Ureter (tissue), 1 donor: ENCODE results near the gene COL4A5. TPM values are rescaled to one million over a fixed set of nuclear protein-coding genes. Genes with fewer than 3 reads are reported as not detected.

ENCODE experiments used
- total RNA-seq: library from RNA; stranded (reverse); gene quantifications from one replicate; pipeline ENCODE4 v1.2.4, GENCODE V29; 2023
- donor health status: DM: yes; HTN: yes; CAD: no.

The COL4A5 gene
- total RNA-seq, 1 donor from 2014 or later = 94.6 TPM

Other genes with a start within 250 kb of the COL4A5 start
- 16.1 TPM for gene COL4A6, start 1.4 kb upstream of the COL4A5 start, total RNA-seq